ENCODE data around the gene MMP24. TPM values are rescaled to one million over a fixed set of nuclear protein-coding genes. Genes with fewer than 3 reads are reported as not detected.

Gene MMP24
- polyA plus RNA-seq, 5 donors, result 1.0 to 2.3 (median 1.6) TPM

Other genes with a start within 250 kb of the MMP24 start
- 10 to 100 TPM; 60.6 to 69.3 (median 64.9) TPM for gene TRPC4AP, start 133.9 kb upstream of the MMP24 start, polyA plus RNA-seq (ENCODE audit: insufficient read depth in 1 of 5, insufficient read length in 5 of 5, low replicate concordance in 1 of 5)
- 10 to 100 TPM; 16.6 to 23.3 (median 19.0) TPM for gene EDEM2, start 79.4 kb upstream of the MMP24 start, polyA plus RNA-seq (ENCODE audit: insufficient read depth in 1 of 5, insufficient read length in 5 of 5, low replicate concordance in 1 of 5)
- 10 to 100 TPM; 35.1 to 61.7 (median 39.9) TPM for gene PROCR, start 54.6 kb upstream of the MMP24 start, polyA plus RNA-seq (ENCODE audit: insufficient read depth in 1 of 5, insufficient read length in 5 of 5, low replicate concordance in 1 of 5)
- gene MMP24OS, start 51.4 kb downstream of the MMP24 start, polyA plus RNA-seq (ENCODE audit: insufficient read depth in 1 of 5, insufficient read length in 5 of 5, low replicate concordance in 1 of 5), result 10 to 100 TPM; 28.2 to 50.9 (median 37.7) TPM
- 100 to 1,000 TPM in 2 of 5 donors, 10 to 100 TPM in 3; 90.8 to 128 (median 98.9) TPM for gene EIF6, start 58.1 kb downstream of the MMP24 start, polyA plus RNA-seq (ENCODE audit: insufficient read depth in 1 of 5, insufficient read length in 5 of 5, low replicate concordance in 1 of 5)
- under 1 TPM in 1 of 5 donors, not detected in 4; 0.05 TPM for gene FAM83C, start 65.7 kb downstream of the MMP24 start, polyA plus RNA-seq (ENCODE audit: insufficient read depth in 1 of 5, insufficient read length in 5 of 5, low replicate concordance in 1 of 5)
- 10 to 100 TPM; 52.7 to 61.4 (median 55.0) TPM for gene UQCC1, start 185.3 kb downstream of the MMP24 start, polyA plus RNA-seq (ENCODE audit: insufficient read depth in 1 of 5, insufficient read length in 5 of 5, low replicate concordance in 1 of 5)
- gene GDF5, start 211.5 kb downstream of the MMP24 start, polyA plus RNA-seq (ENCODE audit: insufficient read depth in 1 of 5, insufficient read length in 5 of 5, low replicate concordance in 1 of 5), result under 1 TPM; 0.50 to 0.94 (median 0.72) TPM
- gene CEP250, start 228.9 kb downstream of the MMP24 start, polyA plus RNA-seq (ENCODE audit: insufficient read depth in 1 of 5, insufficient read length in 5 of 5, low replicate concordance in 1 of 5), result 10 to 100 TPM; 49.0 to 68.7 (median 63.3) TPM